ENCODE results near the gene RGL4.

Gene RGL4

DNA sequence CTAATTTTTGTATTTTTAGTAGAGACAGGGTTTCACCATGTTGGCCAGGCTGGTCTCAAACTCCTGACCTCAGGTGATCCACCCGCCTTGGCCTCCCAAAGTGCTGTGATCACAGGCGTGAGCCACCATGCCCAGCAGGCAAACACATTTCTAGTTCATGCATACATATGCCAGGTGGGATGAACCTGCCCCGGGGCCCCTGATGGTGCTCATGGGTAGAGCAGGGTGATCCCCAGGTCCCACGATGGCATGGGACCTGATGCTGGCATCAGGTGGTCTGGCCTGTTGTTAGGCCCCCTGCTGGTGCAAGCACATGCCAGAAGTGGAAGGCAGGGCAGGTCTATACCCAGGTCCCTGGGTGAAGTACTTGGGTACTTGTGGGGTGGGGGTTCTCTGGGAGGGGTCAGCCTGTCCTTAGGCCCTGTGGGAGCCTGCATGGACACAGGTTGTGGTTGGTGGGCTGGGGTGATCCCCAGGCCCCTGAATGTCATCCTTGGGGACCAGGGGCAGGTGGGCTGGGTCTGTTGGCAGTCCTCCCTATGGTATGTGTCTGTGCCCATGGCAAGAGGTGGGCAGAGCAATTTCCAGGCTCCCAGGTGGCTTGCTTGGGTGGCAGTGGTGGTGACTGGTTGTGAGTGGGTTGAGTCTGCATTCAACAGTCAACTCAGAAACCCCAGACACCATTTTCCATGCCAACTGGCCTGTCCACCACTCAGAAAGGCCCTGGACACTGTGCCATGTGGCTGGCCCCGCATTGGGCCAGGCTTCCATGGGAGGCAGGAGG, 9.6 kb upstream of the RGL4 start:
- no peak for DNase-seq

DNA sequence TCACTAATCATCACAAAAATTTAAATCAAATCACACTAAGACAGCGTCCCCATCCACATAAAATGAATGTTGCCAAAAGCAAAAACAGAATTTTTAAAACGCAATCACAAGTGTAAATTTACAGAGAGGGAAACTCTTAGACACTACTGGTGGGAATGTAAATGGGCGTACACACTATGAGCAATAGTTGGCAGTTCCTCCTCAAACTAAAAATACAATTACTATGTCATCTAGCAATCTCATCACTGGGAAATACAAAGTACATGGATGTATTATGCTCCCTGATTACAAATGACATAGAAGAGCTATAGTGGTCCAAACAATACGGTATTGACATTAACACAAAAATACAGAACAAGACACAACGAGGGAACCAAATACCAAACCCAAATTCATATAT, 8.7 kb upstream of the RGL4 start:
- DNase-seq = no peak

DNA sequence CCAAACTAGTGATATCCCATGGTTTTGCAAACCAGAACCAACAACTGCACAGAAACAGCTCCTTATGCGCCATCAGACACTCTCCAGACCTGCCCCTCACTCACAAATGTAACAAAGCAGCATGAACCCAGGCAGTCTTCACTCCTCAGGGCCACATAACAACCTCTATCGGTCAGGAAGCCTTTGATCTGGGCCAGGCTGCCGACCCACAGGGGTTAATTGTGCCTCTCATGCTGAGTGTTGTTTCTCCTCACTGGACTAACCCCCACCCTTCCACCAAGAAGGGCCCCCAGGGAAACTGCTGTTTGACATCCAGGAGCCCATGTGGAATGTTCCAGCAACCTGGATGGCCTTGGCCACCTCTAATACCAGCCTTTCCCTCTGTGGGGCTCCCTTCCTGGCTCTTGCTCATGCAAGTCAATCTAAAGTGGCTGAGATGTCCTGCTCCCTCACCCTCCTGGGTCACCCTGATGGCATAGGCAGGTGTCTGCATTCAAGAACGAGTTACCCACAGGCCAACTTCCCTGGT, 7.9 kb upstream of the RGL4 start:
- DNase-seq = no peak

DNA sequence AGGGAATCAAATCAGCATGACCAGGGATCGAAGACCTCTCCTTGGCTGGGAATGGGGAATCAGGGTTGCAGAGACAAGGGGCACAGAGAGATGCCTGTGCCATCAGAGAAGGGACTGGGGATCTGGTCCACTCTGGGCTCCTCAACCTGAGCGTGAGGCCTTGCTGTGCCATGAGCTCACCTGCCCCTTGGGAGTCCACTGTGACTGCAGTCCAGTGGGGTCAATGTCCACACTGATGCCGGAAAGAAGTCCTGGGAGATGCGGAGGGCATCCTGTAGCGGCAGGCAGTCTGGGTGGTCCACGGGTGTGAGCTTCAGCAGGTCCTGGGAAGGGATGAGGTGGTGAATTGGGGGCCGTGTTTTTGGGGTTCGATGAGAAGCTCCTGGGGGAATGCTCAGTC, 7.3 kb upstream of the RGL4 start:
- no peak for DNase-seq

DNA sequence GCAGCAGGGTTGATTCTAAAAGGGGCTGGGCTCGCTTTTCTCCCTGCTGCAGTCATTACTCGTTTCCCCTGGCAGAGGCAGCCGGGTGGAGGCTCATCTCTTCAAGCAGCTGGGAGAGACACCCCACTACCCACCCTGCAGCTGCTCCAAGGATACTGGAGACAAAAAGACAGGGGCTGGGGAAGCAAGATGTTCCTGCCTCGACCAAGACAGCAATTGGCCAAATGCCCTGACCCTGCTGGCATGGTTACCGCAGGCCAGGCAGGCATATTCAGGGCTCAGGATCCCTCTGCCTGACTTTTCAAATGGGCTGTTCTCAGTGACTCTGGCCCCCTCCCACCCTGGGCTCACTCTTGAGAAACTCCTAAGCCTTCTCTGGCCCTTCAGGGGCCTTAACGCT, 6.8 kb upstream of the RGL4 start:
- DNase-seq = no peak

DNA sequence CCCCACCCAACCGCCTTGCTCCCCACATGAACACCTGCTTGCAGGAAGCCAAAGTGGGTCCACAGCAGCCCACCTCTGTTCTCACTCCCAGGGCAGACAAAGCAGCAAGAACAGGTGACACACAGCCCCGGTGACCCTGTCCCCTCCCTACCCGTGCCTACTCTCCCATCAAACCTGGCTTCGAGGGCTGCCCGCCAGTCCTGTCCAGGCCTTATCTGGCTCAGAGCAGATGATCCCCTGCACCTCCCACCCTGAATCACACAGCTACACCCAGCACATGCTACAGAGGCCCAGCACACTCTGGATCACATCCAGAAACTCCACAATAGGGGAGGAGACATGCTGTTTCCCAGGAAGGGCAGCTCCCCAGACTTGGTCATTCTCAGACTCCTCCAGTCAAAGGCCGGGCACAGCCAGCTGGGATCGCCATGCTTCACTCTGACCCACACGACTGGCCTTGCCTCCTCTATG, 6.2 kb upstream of the RGL4 start:
- no peak for DNase-seq

DNA sequence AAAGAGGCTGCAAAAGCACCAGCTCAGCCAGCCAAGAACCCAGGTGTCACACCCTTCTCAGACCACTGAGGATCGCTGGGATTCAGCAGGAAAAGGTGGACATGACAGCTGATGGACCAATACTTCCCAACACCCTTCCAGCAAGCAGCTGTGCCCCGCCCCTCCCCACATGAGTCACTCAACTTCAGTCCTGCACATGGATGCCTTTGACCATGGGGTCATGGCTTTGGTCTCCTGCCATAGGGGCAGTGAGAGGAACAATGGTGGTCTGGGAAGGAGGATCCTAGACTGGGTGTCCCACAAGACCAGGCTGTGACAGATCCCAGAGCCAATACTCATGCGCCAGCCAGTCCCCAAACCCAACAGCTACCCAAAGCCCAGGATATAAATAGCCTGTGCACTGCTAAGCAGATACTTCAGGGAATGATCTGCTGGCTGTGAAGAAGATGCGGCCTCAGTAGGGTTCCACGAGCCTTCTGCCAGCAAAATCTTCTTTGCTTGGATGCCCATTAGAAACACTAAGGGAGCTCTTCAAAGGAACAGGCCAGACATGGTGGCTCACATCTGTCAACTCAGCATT, 5.5 kb upstream of the RGL4 start:
- DNase-seq = no peak

DNA sequence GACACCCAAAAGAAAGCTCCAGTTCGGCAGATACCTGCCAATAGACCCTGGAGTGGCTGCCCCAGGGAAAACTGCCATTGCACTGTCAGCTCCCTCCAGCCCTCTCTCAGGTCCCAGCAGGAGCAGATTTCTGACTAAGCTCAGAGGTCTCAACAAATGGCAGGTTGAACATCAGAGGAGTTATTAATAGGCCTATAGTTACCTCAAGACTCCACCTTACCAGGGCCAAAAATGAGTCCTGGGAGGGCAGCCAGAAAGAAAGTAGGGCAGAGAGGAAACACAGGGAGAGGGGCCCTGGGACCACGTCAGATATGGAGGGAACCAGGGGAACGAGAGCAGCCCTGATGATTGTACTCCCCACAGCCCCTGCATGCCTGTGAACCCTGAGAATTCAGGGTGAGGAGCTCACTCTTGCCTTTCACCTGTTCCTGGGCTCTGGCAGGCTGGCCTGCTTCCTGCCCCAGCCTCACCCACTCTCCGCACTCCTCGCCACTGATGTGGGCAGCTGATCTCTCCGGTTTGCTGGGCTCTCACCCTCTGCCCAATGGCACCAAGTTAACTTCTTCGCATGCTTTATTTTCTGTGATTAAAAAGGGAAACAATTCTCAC, 4.3 kb upstream of the RGL4 start:
- no peak for DNase-seq

DNA sequence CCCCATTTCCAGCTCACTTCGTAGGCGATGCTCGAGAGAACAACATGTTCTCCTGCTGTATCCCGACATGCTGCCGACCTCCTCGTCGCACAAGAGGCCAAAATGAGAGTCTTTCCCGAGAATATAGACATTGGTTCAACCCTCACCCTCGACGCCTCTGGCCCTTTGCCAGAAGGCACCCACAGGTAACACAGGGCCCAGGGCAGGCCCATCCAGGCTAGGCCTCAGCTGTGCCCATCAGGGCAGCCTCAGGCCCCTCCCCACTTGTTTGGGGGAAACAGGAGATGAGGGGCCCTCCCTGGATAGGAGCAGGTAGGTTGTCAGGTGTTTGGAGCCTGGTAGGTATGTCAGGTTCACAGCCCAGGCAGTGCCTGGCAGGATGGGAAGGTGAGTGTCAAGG, 2.7 kb upstream of the RGL4 start:
- no peak for DNase-seq

DNA sequence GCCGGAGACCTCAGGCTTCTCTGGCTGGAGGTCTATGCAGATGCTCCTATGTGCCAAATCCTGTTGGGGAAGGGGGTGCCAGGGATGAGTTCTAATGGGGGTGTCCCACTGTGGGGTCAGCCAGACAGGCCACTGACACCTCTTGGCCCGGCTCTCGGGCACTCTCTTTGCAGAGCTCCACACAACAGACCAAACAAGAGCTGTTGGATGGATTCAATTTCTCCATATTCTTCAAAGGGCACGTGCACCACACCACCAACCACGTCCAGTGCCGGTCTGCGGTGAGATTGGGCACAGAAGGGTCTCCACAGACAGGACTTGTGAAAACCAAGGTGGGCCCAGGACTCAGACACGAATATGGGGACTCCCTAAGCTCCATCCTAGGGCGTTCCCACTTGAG, 2.2 kb upstream of the RGL4 start:
- no peak for DNase-seq

DNA sequence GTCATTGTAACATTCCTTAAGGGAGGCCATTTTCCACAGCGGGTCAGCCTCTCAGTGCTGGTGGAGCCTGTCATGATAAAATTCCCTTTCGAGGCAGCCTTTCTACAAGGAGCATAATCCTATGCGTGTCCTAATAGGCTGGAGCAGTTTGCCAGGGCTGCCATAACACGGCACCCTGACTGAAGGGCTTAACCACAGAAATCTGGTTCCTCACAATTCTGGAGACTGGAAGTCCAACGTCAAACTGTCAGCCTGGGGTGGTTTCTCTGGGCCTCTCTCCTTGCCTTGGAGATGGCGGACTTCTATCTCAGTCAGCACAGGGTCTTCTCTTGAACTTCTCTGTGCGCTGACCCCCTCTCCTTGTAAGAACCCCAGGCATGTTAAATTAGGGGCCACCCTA, 1.4 kb upstream of the RGL4 start:
- no peak for DNase-seq

DNA sequence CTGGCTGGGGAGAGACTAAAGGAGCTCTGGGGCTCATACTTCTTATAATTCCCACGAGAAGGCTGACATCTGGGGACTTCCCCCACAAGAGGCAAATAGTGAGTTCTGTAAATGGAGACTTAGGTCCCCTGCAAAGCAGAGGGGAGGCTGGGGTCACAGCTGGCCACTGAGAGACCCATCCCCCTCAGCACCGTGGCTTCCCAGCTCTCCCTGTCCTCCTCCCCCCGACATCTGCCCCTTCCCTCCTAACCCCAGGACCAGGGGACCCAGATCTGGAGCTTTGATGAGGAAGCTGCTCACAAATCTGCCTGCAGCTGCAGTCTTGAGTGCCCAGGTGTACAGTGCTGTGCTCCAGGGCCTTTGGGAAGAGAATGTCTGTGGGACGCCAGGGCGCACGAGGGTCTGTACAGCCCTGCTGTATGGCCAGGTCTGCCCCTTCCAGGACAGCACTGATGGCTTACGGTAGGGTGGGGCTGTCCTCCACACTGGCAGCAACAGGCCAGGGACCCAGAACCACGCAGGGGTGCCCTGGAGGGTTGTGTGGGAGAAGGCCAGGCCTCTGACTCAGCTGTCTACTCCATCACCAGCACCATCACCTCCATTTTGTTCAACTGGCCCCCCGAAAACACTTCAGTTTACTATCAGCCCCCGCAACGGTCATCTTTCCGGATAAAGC, 1.1 kb downstream of the RGL4 start:
- no peak for DNase-seq

DNA sequence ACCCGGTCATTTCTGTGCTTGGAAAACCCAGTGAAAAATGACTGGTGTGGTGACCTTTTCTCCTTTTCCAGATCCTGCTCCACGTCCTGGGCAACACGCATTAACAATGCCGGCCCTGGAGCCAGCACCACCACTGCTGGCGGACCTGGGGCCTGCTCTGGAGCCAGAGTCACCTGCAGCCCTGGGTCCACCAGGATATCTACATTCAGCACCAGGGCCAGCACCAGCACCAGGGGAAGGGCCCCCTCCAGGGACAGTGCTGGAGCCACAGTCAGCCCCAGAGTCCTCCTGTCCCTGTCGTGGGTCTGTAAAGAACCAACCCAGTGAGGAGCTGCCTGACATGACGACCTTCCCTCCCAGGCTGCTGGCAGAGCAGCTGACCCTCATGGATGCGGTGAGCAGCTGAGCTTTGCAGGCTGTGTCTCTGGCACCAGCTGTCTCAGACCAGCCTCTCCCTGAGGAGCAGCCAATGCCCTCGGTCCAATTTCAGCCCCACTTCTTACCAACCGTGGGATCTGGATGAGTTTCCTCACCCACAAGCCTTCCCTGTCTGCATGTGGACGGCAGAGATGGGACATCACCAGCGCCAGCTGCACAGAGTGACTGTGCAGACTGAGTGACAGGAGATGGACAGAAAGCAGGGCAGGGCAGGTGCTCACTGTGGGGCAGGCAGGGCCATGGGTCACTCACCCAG, 1.9 kb downstream of the RGL4 start:
- no peak for DNase-seq

DNA sequence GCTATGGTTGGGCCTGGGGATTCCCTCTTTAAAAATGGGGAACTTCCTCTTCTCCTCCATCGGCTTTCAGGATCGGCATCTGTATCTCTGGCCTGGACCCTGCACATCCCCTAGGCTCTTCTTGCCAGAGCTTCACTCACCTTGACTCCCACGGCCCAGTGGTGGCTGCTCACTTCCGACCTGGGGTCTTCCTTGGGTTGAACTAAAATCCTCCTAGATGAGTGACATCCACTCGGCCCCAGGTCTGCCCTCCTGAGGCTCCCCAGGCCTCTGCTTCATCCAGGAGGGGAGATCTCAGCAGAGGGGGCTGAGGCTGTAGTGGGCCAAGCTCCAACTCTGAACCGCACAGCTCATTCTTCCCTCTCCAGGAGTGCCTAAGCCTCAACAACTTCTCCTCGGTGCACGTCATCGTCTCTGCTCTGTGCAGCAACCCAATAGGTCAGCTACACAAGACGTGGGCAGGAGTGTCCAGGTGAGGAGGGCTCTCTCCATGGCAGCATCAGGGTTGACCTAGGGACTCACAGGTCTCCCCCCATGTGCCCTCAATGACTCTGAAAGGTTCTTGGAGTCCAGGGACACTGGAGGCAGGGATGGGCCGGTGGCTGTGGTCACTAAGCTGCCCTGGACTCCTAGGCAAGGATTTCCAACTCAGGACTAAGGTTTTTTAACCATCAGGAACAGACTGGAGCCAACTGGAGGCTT, 3.3 kb downstream of the RGL4 start:
- DNase-seq = no peak

DNA sequence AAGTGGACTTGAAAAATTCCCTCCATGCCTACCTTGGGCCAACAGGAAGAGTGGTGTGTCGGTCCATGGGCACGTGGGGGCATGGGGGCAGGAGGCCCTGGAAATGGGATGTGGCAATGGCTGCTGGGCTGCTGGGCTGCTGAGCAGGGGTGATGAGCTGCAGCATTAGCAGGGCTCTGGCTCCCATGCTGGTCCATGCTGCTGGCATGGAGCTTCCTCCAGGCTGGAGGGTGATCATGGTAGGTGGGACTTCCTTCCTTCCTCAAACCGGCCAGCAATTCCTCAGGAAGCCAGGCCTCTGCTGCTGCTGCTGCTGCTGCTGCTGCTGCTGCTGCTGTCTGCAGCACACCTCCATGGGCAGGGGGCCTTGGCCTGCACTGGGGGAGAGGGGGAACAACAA, 4.3 kb downstream of the RGL4 start:
- no peak for DNase-seq

DNA sequence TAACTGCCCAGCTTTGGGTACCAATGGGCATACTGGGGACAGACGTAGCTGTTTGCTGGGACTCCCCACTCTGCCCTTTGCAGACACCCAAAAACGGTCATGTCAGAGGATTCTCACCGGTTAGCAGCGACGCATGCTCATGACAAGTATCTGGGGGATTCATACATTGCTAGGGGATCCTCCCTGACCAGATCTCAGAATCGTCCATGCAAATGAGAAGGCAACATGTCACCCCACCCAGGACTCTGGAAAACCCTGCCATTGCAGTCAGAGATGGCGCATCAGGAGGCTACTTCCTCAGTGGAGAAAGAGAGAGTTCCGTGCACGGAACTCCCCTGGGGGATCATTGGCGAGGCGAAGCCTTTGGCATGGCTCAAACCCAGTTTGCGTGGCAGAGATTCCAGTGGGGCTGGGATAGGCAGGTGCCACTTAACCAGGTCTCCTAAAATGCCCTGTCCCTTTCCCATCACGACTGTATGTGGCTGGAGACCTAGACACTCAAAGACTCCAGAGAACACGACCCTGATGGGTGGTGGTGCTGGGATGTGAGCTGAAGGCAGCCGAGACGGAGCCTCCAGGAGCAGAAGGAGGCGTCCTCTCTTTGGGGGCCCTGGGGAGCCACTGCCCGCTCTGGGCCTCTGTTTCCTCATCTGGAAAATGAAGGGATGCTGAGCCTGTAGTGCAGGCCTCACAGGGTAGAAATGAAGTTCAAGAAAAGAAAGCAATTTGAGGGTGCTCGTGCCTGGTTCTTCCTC, 4.9 kb downstream of the RGL4 start:
- no peak for DNase-seq

DNA sequence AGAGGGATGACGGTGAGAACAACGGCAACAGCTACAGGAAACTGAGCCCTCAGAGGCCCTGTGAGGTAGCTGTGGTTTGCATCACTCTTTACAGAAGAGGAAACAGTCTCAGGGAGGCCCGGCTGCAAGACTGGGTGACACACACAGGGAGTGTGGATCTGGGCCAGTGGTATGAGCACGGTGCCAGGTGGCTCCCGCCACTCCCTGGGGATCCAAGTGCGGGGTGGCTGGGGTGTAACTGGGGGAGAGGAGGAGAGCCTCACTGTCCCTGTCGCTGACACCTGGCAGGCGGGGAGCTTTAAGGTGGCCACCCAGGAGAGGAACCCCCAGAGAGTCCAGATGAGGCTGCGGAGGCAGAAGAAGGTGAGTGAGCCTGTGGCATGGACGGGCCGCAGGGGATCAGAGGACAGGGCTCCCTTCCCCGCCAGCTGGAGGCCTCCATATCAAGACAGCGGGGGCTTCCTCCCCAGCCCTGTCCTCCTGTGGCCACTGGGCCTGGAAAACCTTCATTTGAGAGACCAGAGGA, 5.6 kb downstream of the RGL4 start:
- no peak for DNase-seq

DNA sequence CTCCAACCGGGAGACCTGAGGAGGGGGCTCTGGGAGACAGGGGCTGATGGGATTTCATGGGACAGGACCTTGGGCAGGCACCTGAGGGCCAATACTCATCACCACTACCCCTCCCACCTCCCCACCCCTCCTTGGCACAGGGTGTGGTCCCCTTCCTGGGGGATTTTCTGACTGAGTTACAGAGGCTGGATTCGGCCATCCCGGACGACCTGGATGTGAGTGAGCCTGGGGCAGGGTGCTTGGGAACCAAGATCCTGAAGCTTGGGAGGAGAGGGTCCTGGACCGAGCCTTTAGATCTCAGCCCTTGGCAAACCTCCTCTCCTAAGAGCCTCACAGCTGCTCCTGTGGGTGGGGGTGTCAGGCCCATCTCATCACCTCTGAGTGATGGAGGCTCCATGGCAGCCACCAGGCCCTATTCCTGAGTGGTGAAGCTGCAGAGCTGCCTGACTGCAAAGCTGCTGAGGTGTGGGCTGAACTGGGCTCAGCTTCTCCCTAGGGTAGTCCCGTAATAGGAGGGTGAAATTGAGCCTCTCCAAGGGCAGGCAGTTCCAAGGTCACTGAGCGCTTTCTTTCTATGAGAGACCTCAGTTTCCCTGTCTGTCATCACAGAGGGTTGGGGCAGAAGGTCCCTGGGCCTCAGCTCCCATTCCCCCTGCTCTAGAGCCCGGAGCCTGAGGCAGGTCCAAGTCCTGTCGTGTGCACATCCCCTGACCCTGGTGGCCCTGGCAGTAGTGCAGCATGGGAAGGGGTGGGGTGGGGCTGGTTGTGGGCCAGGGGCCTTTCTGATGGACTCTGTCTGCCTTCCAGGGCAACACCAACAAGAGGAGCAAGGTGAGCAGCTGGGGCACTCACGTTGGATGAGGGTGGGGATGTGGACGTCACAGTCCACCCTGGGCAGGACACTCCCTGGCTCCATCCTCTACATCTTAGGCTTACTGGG, 6.5 kb downstream of the RGL4 start:
- no peak for DNase-seq

DNA sequence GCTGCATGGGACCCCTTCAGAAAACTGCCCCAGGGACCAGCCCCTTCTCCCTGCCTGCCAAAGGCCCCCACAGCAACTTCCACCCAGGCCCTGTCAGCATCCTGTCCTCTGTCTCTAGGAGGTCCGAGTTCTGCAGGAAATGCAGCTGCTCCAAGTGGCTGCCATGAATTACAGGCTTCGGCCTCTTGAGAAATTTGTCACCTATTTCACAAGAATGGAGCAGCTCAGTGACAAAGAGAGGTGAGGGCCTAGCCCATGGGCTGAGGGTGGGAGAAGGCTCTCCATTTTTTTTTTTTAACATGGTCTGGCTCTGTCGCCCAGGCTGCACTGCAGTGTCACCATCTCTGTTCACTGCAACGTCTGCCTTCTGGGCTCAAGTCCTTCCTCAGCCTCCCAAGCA, 7.3 kb downstream of the RGL4 start:
- no peak for DNase-seq

DNA sequence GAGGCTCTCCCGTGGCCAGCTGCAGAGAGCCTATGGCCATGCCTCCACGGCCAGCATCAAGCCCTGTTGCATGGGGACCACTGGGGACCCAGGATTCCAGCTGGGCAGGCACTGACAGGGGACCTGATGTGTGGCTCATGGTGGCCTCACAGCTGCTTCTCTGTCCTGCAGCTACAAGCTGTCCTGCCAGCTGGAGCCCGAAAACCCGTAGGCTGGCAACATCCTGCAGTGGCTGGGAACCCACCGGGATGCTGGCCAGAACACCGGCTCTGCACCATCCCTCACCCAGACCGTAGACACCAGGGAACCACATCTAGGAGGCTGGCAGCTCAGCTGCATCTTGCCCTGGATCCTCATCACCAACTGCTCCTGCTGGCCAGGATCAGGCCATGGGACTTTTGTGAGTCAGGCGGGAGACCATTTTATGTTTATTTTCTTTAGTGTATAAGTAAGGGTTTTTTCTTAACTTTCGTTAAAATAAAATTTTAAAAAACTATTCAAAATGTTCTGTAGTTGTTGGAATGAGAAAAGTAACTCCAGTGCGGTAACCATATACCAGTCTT, 7.9 kb downstream of the RGL4 start:
- DNase-seq = no peak

Measured in NCI-H1417 treated with DMSO at 0.1 percent for 48 hours (cell line).